ENCODE measurements around the gene TGM1.

DNA sequence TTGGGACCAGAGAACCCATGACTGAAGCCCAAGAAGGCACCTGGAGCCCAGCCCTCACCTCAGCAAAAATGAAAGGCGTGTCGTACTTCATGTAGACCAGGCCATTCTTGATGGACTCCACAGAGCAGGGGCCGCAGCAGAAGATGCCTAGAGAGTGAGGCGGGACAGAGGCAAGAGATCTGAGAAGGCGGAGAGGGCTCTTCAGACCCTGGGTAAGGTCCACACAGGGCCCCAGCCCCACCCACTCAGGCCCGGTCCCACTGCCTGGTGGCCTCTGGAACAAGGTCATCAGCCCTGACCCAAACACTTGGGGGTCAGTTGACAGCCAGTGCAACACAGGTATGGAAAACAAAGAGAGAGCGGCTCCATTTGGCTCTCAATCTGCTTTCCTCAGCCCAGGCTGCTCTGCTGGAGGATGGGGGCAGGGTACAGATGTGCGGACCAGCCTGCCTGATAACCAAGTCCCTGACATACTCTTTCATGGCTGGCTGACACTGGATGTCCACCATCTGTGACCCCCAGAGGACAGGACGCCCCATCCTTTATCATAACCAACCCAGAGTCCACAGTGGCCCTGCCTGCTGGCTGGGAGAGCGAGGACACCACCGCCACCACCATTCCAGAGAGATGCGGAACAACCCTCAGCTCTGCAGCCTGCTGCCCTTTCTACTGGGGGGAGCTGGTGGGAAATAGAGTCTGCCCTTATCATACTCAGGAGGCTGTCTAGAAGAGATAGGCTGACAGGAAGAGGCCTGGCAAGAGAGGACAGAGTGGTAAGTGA, 6.9 kb downstream of the TGM1 start:
- no peak for TF ChIP-seq POLR2A (IDR thresholded peaks at IDR 0.05)
- TF ChIP-seq, protein P1, sequence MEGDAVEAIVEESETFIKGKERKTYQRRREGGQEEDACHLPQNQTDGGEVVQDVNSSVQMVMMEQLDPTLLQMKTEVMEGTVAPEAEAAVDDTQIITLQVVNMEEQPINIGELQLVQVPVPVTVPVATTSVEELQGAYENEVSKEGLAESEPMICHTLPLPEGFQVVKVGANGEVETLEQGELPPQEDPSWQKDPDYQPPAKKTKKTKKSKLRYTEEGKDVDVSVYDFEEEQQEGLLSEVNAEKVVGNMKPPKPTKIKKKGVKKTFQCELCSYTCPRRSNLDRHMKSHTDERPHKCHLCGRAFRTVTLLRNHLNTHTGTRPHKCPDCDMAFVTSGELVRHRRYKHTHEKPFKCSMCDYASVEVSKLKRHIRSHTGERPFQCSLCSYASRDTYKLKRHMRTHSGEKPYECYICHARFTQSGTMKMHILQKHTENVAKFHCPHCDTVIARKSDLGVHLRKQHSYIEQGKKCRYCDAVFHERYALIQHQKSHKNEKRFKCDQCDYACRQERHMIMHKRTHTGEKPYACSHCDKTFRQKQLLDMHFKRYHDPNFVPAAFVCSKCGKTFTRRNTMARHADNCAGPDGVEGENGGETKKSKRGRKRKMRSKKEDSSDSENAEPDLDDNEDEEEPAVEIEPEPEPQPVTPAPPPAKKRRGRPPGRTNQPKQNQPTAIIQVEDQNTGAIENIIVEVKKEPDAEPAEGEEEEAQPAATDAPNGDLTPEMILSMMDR (IDR thresholded peaks at IDR 0.05) = no peak
- no peak for TF ChIP-seq EP300 (IDR thresholded peaks at IDR 0.05)
- no peak for TF ChIP-seq POLR2AphosphoS5 (IDR thresholded peaks at IDR 0.05)
